Lower lobe of right lung (tissue), 2 donors: Measurements from ENCODE around the gene LAMA4. TPM values are rescaled to one million over a fixed set of nuclear protein-coding genes. Genes with fewer than 3 reads are reported as not detected.

Source experiments
- ATAC-seq, 2 donors: fragments of 200-7000 bp; cut with Tn5 transposase; one replicate each; pipeline ENCODE4 v1.9.1; 2020 to 2022; ENCODE audit warnings: mild to moderate bottlenecking in 2 of 2, moderate library complexity in 2 of 2
- DNase-seq: peaks from one replicate; pipeline ENCODE4 v3.0.0-alpha.2; 2020
- H3K27ac ChIP-seq: fragments of 200-600 bp; one replicate; pipeline ENCODE4 v1.8.0; 2022
- H3K27me3 ChIP-seq: fragments of 200-600 bp; one replicate; pipeline ENCODE4 v1.8.0; 2022; ENCODE audit warnings: low read depth
- H3K36me3 ChIP-seq: fragments of 200-600 bp; one replicate; pipeline ENCODE4 v1.8.0; 2022; ENCODE audit warnings: mild to moderate bottlenecking
- H3K4me1 ChIP-seq: fragments of 200-600 bp; one replicate; pipeline ENCODE4 v1.8.0; 2022
- H3K4me3 ChIP-seq: fragments of 200-600 bp; one replicate; pipeline ENCODE4 v1.8.0; 2022; ENCODE audit warnings: mild to moderate bottlenecking
- H3K9me3 ChIP-seq: fragments of 200-600 bp; one replicate; pipeline ENCODE4 v1.8.0; 2022
- intact Hi-C: fragments of 100-400 bp; cut with DNase I; formaldehyde crosslinking; loops from one replicate; pipeline ENCODE4 v1.11.0; 2022
- total RNA-seq: library from RNA; stranded (reverse); fragmentation: NEBNext Ultra II Directional; extraction: Animal tissue kit (Norgen Biotek cat#: 25700); gene quantifications from one replicate; pipeline ENCODE4 v1.2.1, GENCODE V29; 2021
- TF ChIP-seq, protein P1 (sequence below): fragments of 200-600 bp; IDR thresholded peaks from one replicate; pipeline ENCODE4 v1.8.0; 2022; ENCODE audit warnings: antibody characterized with exemption, mild to moderate bottlenecking
- donor health status: DM: no; HTN: yes; CAD: no; lungs with severe emphysema.

LAMA4 gene
- total RNA-seq, 1 donor from 2014 or later: 91.2 TPM

- TF ChIP-seq, protein P1, sequence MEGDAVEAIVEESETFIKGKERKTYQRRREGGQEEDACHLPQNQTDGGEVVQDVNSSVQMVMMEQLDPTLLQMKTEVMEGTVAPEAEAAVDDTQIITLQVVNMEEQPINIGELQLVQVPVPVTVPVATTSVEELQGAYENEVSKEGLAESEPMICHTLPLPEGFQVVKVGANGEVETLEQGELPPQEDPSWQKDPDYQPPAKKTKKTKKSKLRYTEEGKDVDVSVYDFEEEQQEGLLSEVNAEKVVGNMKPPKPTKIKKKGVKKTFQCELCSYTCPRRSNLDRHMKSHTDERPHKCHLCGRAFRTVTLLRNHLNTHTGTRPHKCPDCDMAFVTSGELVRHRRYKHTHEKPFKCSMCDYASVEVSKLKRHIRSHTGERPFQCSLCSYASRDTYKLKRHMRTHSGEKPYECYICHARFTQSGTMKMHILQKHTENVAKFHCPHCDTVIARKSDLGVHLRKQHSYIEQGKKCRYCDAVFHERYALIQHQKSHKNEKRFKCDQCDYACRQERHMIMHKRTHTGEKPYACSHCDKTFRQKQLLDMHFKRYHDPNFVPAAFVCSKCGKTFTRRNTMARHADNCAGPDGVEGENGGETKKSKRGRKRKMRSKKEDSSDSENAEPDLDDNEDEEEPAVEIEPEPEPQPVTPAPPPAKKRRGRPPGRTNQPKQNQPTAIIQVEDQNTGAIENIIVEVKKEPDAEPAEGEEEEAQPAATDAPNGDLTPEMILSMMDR: no peak
- Histone ChIP-seq H3K27me3 (no peaks in the 10 kb centered on the region), H3K4me1 (peaks cover 56% of the 10 kb centered on the region), H3K9me3 (no peaks in the 10 kb centered on the region), H3K36me3 (no peaks in the 10 kb centered on the region), H3K4me3 (no peak overlapping the region), H3K27ac (no peak overlapping the region)
- DNase-seq (no peak), ATAC-seq (no peak)
- intact Hi-C loops: no loop called here
Measured at GRCh38 chr6:112231164-112231563, 23.2 kb downstream of the LAMA4 start.

DNA sequence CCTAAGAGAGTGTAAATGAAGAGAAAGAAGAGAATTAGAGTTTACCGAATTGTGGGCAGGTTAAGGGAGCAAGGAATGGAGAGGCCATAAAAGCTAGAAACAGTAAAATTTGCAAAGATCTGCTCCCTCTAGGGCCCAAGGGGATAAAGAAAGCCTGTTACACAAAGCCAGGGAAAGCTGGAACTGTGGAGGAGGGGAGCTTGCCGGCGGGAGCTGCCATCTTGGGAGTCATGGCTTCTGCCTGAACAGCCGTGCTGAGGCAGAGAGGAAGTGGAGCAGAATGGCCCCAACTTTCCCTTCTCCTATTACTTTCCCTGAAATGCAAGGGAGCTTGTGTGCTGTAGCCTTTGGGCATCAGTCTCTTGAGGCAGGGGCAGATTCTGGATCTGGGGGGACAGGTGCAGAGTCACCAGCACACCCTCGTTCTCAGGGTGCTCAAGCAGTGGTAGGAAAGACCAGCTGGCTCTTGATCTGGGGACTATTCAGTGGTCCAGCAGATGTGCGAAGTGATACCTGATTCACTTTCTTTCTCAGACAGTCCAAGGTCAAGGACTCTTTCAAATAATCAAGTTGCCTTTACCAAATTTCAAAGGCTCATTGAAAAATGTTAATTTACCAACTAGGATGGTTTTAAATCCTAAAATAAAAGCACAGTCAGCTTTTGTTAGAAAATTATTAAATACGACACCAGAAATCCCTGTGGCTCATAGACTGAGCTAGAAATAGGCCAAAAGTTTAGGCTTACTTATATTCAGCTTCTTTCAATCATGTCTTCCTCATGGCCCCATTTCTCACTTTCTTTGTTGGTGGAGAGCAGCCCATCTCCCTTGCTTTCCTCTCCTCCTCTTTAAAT lies 25.7 kb downstream of the LAMA4 start:
- H3K27ac ChIP-seq: peak overlapping the region; percentile 46
- no peaks in the 10 kb centered on the region for H3K9me3 ChIP-seq
- ATAC-seq (no peak), DNase-seq (no peak)
- no peaks in the 10 kb centered on the region for H3K36me3 ChIP-seq
- TF ChIP-seq, protein P1: no peak
- H3K4me1 ChIP-seq: peaks cover 46% of the 10 kb centered on the region
- no peaks in the 10 kb centered on the region for H3K27me3 ChIP-seq
- intact Hi-C loops: no loop called here
- H3K4me3 ChIP-seq: no peak overlapping the region

DNA sequence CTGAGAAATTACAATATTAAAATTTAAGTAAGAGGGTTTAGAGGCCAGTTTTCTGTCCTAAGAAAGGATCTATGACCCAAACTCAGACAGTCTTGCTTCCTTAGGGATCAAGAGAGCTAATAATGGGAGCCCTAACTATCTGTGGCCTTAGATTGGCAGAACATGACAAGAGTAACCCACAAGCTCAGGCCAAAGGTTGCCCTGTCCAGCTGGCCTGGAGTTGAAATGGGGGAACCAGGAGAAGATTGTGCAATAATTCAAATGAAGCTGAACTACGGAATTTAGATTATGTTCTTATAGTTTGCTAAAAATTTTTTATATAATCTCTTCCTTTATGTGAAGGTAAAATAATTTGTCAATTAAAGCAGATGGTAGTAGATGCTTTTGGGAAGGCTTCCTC lies 26.4 kb downstream of the LAMA4 start:
- Histone ChIP-seq H3K4me1 (peaks cover 41% of the 10 kb centered on the region), H3K4me3 (no peak overlapping the region), H3K27me3 (no peaks in the 10 kb centered on the region), H3K36me3 (no peaks in the 10 kb centered on the region), H3K9me3 (no peaks in the 10 kb centered on the region), H3K27ac (peak overlapping the region; percentile 49)
- DNase-seq (no peak), ATAC-seq (no peak)
- intact Hi-C loops: no loop called here
- TF ChIP-seq, protein P1: no peak

DNA sequence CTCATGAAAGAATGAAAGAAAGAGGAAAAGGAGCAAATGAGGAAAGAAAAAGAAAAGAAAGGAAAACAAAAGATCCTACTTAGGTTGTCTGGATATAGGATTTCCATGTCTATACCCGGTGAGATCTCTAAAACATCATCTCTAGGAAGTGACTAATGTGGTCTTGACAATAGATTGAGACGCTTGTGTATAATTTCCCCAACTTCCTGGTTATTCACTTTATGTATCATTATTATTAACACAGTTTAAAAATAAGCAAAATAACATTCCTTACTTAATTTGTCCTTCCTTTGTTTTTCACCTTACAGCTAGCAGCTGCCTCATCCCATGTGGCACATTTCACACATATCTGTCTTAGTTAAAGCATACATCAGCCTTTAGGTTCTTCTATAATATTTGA lies 27.0 kb downstream of the LAMA4 start:
- Histone ChIP-seq H3K9me3 (no peaks in the 10 kb centered on the region), H3K27ac (peak overlapping the region; percentile 49), H3K27me3 (no peaks in the 10 kb centered on the region), H3K36me3 (no peaks in the 10 kb centered on the region), H3K4me3 (no peak overlapping the region), H3K4me1 (peaks cover 41% of the 10 kb centered on the region)
- intact Hi-C loops: no loop called here
- TF ChIP-seq, protein P1: no peak
- ATAC-seq (no peak), DNase-seq (no peak)

GRCh38 chr6:112225691-112226090 lies 28.7 kb downstream of the LAMA4 start:
- ATAC-seq (no peak), DNase-seq (no peak)
- peaks cover 30% of the 10 kb centered on the region for H3K4me1 ChIP-seq
- TF ChIP-seq, protein P1: no peak
- peak overlapping the region; percentile 14 for H3K27ac ChIP-seq
- H3K36me3 ChIP-seq: no peaks in the 10 kb centered on the region
- no peaks in the 10 kb centered on the region for H3K27me3 ChIP-seq
- no peak overlapping the region for H3K4me3 ChIP-seq
- intact Hi-C loops: no loop called here
- no peaks in the 10 kb centered on the region for H3K9me3 ChIP-seq
